ENCODE data around the gene PPP1R1B. TPM values are rescaled to one million over a fixed set of nuclear protein-coding genes. Genes with fewer than 3 reads are reported as not detected.

The PPP1R1B gene
- total RNA-seq, 2 experiments from 2014 or later, result not detected

DNA sequence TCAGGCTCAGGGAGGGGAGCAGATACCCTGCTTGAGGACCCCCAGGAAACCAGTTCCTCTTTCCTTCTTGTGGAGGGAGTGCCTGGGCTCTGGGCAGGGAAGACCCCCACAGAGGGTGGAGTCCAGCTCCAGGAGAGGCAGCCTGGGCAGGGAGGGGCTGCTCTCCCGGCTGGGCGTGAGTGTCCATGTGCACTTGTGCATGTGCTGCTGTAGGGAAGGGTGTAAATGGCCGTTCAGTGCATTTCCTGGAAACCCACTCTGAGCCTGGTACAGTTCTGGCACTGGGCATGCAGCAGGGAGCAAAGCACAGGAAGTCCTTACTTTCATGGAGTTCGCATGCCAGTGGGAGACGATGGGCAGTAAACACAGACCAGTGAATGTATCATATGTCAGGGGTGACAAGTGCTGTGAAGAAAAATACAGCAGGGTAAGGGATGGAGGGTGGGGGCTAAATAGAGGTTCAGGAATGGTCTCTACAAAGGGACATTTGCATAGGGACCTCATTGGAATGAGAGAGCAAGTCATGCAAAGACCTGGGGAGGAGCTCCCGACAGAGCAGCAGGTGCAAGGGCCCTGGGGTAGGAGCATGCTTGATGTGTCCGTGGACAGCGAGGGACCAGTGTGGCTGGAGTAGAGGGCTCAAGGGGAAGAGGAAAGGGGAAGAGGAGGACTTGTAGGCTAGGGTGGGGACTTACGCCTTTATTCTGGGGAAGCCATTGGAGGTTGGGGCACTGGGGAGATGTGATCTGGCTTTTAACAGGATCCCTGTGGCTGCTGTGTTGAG is 15.7 kb downstream of the PPP1R1B start:
- Mint-ChIP-seq H3K4me1 (peaks cover 53% of the 10 kb centered on the region), H3K9me3 (no peaks in the 10 kb centered on the region), H3K27ac (no peak overlapping the region), H3K27me3 (no peaks in the 10 kb centered on the region), H3K4me3 (no peak overlapping the region), H3K36me3 (ENCODE audit: low read depth) (no peaks in the 10 kb centered on the region)
- ChIA-PET CTCF (interaction anchor here (1.5 to 2.9 kb wide), 2 partner anchors 8 to 12 kb away, joined by 5 to 18 read pairs; no protein-coding TSS in a partner anchor), POLR2A (no interaction called here)
- DNase-seq, result no peak

DNA sequence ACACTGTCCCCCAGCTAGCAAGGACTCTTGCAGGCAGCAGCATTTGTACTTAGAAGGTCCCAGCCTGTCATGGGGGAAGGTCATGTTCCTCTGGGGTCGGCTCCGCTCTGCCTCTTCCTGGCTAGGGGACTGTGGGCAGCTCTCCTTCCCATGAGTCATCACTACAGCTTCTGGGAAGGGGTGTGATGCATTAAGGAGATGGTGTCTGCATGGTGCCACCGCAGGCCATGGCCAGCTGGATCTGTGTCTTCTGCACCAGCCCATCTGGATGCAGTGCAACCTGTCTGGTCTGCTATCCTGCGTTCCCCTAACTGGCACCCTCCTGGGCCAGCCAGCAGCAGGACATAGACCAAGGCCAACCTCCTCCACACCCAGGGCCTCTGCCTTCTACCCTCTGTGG is 16.5 kb downstream of the PPP1R1B start:
- H3K9me3 Mint-ChIP-seq, result no peaks in the 10 kb centered on the region
- H3K4me1 Mint-ChIP-seq, result peaks cover 46% of the 10 kb centered on the region
- H3K36me3 Mint-ChIP-seq (ENCODE audit: low read depth), result no peaks in the 10 kb centered on the region
- ChIA-PET CTCF (interaction anchor here (1.5 to 2.9 kb wide), 2 partner anchors 9 to 11 kb away, joined by 5 to 18 read pairs; no protein-coding TSS in a partner anchor), POLR2A (no interaction called here)
- H3K27me3 Mint-ChIP-seq, result no peaks in the 10 kb centered on the region
- no peak for DNase-seq
- H3K4me3 Mint-ChIP-seq, result no peak overlapping the region
- H3K27ac Mint-ChIP-seq, result no peak overlapping the region

DNA sequence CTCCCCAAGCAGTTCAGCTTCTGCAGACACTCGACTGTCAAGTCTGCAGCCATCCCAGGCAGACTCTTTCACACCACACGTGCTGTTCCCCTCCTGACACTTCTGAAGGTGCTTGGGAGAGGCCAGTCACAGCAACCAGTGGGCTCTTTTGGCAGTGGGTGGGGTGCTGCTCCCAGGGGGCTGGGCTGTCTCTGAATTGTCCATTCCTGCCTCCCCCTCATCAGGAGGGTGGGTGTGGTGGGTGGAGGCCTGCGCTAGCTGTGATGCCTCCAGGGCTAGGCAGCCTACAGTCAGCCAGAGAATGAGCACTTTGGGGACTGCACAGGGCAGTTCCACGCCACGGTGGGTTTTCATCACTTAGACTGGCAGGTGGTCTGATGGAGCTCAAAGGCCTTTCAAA is 20.5 kb downstream of the PPP1R1B start:
- POLR2A ChIA-PET, result no interaction called here
- H3K9me3 Mint-ChIP-seq, result no peaks in the 10 kb centered on the region
- H3K27me3 Mint-ChIP-seq, result no peaks in the 10 kb centered on the region
- no peak overlapping the region for H3K4me3 Mint-ChIP-seq
- CTCF ChIA-PET, result interaction anchor here (1.2 to 4.0 kb wide), 3 partner anchors 11 to 25 kb away, joined by 3 to 23 read pairs (median 6); no protein-coding TSS in a partner anchor
- no peaks in the 10 kb centered on the region for H3K36me3 Mint-ChIP-seq (ENCODE audit: low read depth)
- H3K27ac Mint-ChIP-seq, result no peak overlapping the region
- H3K4me1 Mint-ChIP-seq, result peaks cover 26% of the 10 kb centered on the region
- DNase-seq, result no peak

- ChIA-PET POLR2A (no interaction called here), CTCF (interaction anchor here (1.4 to 4.0 kb wide), 2 partner anchors 9 to 26 kb away, joined by 3 to 23 read pairs; no protein-coding TSS in a partner anchor)
- no peak overlapping the region for H3K27ac Mint-ChIP-seq
- H3K36me3 Mint-ChIP-seq (ENCODE audit: low read depth), result no peaks in the 10 kb centered on the region
- H3K4me1 Mint-ChIP-seq, result peaks cover 14% of the 10 kb centered on the region
- no peaks in the 10 kb centered on the region for H3K9me3 Mint-ChIP-seq
- no peak overlapping the region for H3K4me3 Mint-ChIP-seq
- no peaks in the 10 kb centered on the region for H3K27me3 Mint-ChIP-seq
- DNase-seq, result no peak
These were observed 22.0 kb downstream of the PPP1R1B start for GRCh38 chr17:39648616-39649366.

- Mint-ChIP-seq H3K9me3 (no peaks in the 10 kb centered on the region), H3K4me3 (no peak overlapping the region), H3K27ac (no peak overlapping the region), H3K4me1 (peaks cover 17% of the 10 kb centered on the region), H3K27me3 (no peaks in the 10 kb centered on the region), H3K36me3 (ENCODE audit: low read depth) (peaks cover 2% of the 10 kb centered on the region)
- ChIA-PET POLR2A (no interaction called here), CTCF (interaction anchor here (0.7 to 4.0 kb wide), 4 partner anchors 12 to 278 kb away, joined by 3 to 23 read pairs (median 4); no protein-coding TSS in a partner anchor)
- no peak for DNase-seq
These were observed 23.4 kb downstream of the PPP1R1B start for GRCh38 chr17:39650121-39650579.

GRCh38 chr17:39651923-39652586 is 25.3 kb downstream of the PPP1R1B start:
- Mint-ChIP-seq H3K9me3 (no peaks in the 10 kb centered on the region), H3K27me3 (no peaks in the 10 kb centered on the region), H3K36me3 (ENCODE audit: low read depth) (peaks cover 6% of the 10 kb centered on the region), H3K4me1 (peaks cover 17% of the 10 kb centered on the region), H3K27ac (no peak overlapping the region), H3K4me3 (no peak overlapping the region)
- no peak for DNase-seq
- ChIA-PET POLR2A (interaction anchor here (0.8 kb wide), 1 partner anchor 275 kb away, joined by 3 read pairs; the partner anchor contains the start of genes LRRC3C and ORMDL3), CTCF (interaction anchor here (0.6 to 3.3 kb wide), 8 partner anchors 14 to 36 kb away, joined by 3 to 31 read pairs (median 7); partner anchors contain the start of genes PGAP3 and PNMT)

- Mint-ChIP-seq H3K27me3 (no peaks in the 10 kb centered on the region), H3K4me3 (no peak overlapping the region), H3K4me1 (peaks cover 17% of the 10 kb centered on the region), H3K27ac (no peak overlapping the region), H3K9me3 (no peaks in the 10 kb centered on the region), H3K36me3 (ENCODE audit: low read depth) (peaks cover 6% of the 10 kb centered on the region)
- CTCF ChIA-PET, result interaction anchor here (0.6 to 3.3 kb wide), 11 partner anchors 14 to 229 kb away, joined by 3 to 31 read pairs (median 8); partner anchors contain the start of genes PGAP3 and PNMT
- no peak for DNase-seq
- POLR2A ChIA-PET, result interaction anchor here (2.5 kb wide), 1 partner anchor 77 kb away, joined by 10 read pairs; the partner anchor contains the start of gene MIEN1
These were observed 26.0 kb downstream of the PPP1R1B start for GRCh38 chr17:39652587-39653315.

DNA sequence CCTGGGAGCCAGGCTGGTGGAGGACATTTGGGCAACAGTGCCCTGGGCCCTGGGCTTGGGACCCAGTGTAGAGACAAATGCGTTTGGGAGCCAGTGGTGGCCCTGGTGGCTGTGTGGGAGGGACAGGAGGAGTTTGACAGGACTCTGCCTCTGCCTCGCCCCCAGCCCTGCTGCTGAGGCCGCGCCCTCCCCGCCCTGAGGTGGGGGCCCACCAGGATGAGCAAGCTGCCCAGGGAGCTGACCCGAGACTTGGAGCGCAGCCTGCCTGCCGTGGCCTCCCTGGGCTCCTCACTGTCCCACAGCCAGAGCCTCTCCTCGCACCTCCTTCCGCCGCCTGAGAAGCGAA is 26.5 kb downstream of the PPP1R1B start:
- peaks cover 6% of the 10 kb centered on the region for H3K36me3 Mint-ChIP-seq (ENCODE audit: low read depth)
- no peaks in the 10 kb centered on the region for H3K27me3 Mint-ChIP-seq
- H3K4me1 Mint-ChIP-seq, result peaks cover 17% of the 10 kb centered on the region
- no peaks in the 10 kb centered on the region for H3K9me3 Mint-ChIP-seq
- no peak for DNase-seq
- POLR2A ChIA-PET, result interaction anchor here (1.1 to 2.5 kb wide), 2 partner anchors 13 to 76 kb away, joined by 3 to 10 read pairs; partner anchors contain the start of gene MIEN1
- H3K27ac Mint-ChIP-seq, result no peak overlapping the region
- CTCF ChIA-PET, result interaction anchor here (0.9 to 3.3 kb wide), 31 partner anchors 9 to 229 kb away, joined by 3 to 31 read pairs (median 8); partner anchors contain the start of genes MIEN1, PGAP3, PNMT and TCAP
- H3K4me3 Mint-ChIP-seq, result no peak overlapping the region

- Mint-ChIP-seq H3K4me3 (no peak overlapping the region), H3K27ac (no peak overlapping the region), H3K36me3 (ENCODE audit: low read depth) (peaks cover 6% of the 10 kb centered on the region), H3K27me3 (no peaks in the 10 kb centered on the region), H3K9me3 (no peaks in the 10 kb centered on the region), H3K4me1 (peaks cover 17% of the 10 kb centered on the region)
- DNase-seq, result peak; percentile 85
- ChIA-PET CTCF (interaction anchor here (0.6 to 3.3 kb wide), 38 partner anchors 10 to 691 kb away, joined by 3 to 31 read pairs (median 5); partner anchors contain the start of genes MIEN1, PGAP3, PNMT and TCAP), POLR2A (interaction anchor here (1.1 to 2.5 kb wide), 2 partner anchors 12 to 76 kb away, joined by 3 to 10 read pairs; partner anchors contain the start of gene MIEN1)
These were observed 27.0 kb downstream of the PPP1R1B start for GRCh38 chr17:39653662-39654331.

- Mint-ChIP-seq H3K27me3 (no peaks in the 10 kb centered on the region), H3K4me1 (peaks cover 15% of the 10 kb centered on the region), H3K4me3 (no peak overlapping the region), H3K27ac (no peak overlapping the region), H3K9me3 (no peaks in the 10 kb centered on the region), H3K36me3 (ENCODE audit: low read depth) (peaks cover 6% of the 10 kb centered on the region)
- ChIA-PET POLR2A (interaction anchor here (1.0 to 2.5 kb wide), 2 partner anchors 33 to 75 kb away, joined by 4 to 10 read pairs; partner anchors contain the start of genes MIEN1 and PGAP3), CTCF (interaction anchor here (1.2 to 3.3 kb wide), 16 partner anchors 9 to 103 kb away, joined by 3 to 31 read pairs (median 14); partner anchors contain the start of genes MIEN1, PNMT and TCAP)
- no peak for DNase-seq
These were observed 28.4 kb downstream of the PPP1R1B start for GRCh38 chr17:39655105-39655504.

DNA sequence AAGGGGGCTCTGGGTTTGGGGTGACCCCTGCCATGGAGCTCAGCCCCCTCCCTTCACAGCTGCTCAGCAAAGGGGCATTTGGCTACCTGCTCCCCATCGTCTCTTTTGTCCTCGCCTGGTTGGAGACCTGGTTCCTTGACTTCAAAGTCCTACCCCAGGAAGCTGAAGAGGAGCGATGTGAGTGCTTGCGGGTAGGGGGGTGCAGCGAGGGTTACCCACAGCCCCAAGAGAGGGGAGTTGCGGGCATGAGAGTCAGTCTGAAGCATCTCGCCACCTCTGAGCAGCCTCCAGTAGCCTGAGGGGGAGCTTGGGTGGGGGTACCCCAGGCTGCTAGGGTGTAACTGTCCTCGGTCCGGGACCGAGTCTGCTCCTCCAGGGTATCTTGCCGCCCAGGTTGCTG is 31.6 kb downstream of the PPP1R1B start:
- H3K4me1 Mint-ChIP-seq, result peaks cover 11% of the 10 kb centered on the region

More for the DNA sequence above, 31.6 kb downstream of the PPP1R1B start:
- H3K9me3 Mint-ChIP-seq, result no peaks in the 10 kb centered on the region
- H3K4me3 Mint-ChIP-seq, result no peak overlapping the region
- no peak overlapping the region for H3K27ac Mint-ChIP-seq
- ChIA-PET POLR2A (no interaction called here), CTCF (interaction anchor here (1.4 to 2.2 kb wide), 2 partner anchors 11 to 37 kb away, joined by 3 to 9 read pairs; no protein-coding TSS in a partner anchor)
- peaks cover 23% of the 10 kb centered on the region for H3K36me3 Mint-ChIP-seq (ENCODE audit: low read depth)
- no peak for DNase-seq
- no peaks in the 10 kb centered on the region for H3K27me3 Mint-ChIP-seq

Measured in activated CD4-positive, alpha-beta memory T cell treated with anti-CD3 and anti-CD28 coated beads, Interleukin-2, amount 10 ng/mL, durations not matched to agents 7 days and 5 days (primary cell).